ENCODE data around the gene FBXO11. TPM values are rescaled to one million over a fixed set of nuclear protein-coding genes. Genes with fewer than 3 reads are reported as not detected.

The FBXO11 gene
- 39.9 TPM for total RNA-seq
- polyA plus RNA-seq (ENCODE audit: insufficient read depth in 1 of 8, insufficient read length in 8 of 8, low replicate concordance in 1 of 8): 10 to 100 TPM; 37.1 to 56.2 (median 43.7) TPM
- long read RNA-seq, donor 1, full-length matches to known transcripts: 1 of 14 reads
- long read RNA-seq, donor 1, partial matches to known transcripts: 7 of 14 reads
- long read RNA-seq, donor 1, other reads (novel, unspliced or antisense): 6 of 14 reads
- long read RNA-seq, donor 2: 0 reads
- long read RNA-seq, donor 3, full-length matches to known transcripts: 3 of 78 reads
- long read RNA-seq, donor 3, partial matches to known transcripts: 75 of 78 reads
- long read RNA-seq, donor 3, other reads (novel, unspliced or antisense): 0 of 78 reads
- long read RNA-seq, donor 4, full-length matches to known transcripts: 2 of 2 reads
- long read RNA-seq, donor 4, partial matches to known transcripts: 0 of 2 reads
- long read RNA-seq, donor 4, other reads (novel, unspliced or antisense): 0 of 2 reads
- long read RNA-seq, donor 5, full-length matches to known transcripts: 7 of 7 reads
- long read RNA-seq, donor 5, partial matches to known transcripts: 0 of 7 reads
- long read RNA-seq, donor 5, other reads (novel, unspliced or antisense): 0 of 7 reads
- long read RNA-seq, donor 6, full-length matches to known transcripts: 4 of 4 reads
- long read RNA-seq, donor 6, partial matches to known transcripts: 0 of 4 reads
- long read RNA-seq, donor 6, other reads (novel, unspliced or antisense): 0 of 4 reads
- long read RNA-seq, donor 7, full-length matches to known transcripts: 4 of 4 reads
- long read RNA-seq, donor 7, partial matches to known transcripts: 0 of 4 reads
- long read RNA-seq, donor 7, other reads (novel, unspliced or antisense): 0 of 4 reads
- long read RNA-seq, donor 8, full-length matches to known transcripts: 1 of 1 reads
- long read RNA-seq, donor 8, partial matches to known transcripts: 0 of 1 reads
- long read RNA-seq, donor 8, other reads (novel, unspliced or antisense): 0 of 1 reads
- long read RNA-seq, donor 9: 0 reads
- long read RNA-seq, donor 10, full-length matches to known transcripts: 2 of 127 reads
- long read RNA-seq, donor 10, partial matches to known transcripts: 113 of 127 reads
- long read RNA-seq, donor 10, other reads (novel, unspliced or antisense): 12 of 127 reads
- long read RNA-seq, donor 11, full-length matches to known transcripts: 3 of 3 reads
- long read RNA-seq, donor 11, partial matches to known transcripts: 0 of 3 reads
- long read RNA-seq, donor 11, other reads (novel, unspliced or antisense): 0 of 3 reads

DNA sequence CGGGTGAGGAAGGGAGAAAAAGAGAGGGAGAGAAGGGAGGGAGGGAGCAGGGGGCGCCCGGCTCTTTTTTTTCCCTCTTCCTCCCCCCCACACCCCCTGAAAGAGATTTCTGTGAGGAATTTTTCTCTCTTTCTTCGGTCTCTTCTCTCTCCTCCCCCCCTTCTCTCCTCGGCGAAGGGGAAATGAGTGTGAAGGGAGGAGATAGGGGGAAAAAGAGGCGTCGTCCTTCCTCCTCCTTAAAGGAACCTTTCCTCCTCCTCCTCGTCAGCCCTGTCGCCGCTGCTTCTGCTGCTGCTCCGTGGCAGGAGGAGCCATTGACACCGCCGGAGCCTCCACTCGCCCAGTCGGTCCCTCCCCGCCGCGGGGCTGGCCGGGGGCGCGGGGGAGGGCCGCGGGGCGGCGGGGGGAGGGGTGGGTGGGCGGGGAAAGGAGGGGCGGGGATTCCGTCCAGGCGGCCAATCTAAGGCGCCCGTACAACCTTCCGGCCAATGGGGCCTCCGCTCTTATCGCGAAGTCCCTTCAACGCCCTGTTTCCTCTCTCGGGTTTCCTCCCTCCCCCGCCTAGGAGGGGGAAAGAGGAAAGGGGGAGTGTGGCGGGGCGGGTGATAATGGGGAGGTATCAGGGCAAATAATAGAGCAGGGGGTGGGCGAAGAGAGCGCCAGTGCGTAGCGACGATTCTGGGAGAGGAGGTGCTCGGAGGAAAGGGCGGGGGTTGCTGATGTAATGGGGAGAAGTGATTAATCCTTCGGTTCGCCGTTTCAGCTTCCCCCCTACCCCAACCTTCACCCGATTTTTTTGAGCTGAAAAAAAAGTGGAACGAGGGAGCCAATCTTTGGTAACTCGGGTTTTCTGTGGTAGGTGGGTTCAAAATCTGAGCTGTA lies at the start of gene FBXO11:
FBXO11 (minus strand) TSS at position 342 of the 882 bp plus-strand sequence. CDS start 778 bp downstream, outside the sequence.
- peak; percentile 100 for DNase-seq
- Histone ChIP-seq H3K27ac (ENCODE audit: low read length) (peak within 1 kb of the TSS; percentile 100), H3K4me3 (ENCODE audit: low read length) (peak within 1 kb of the TSS; percentile 78), H3K27me3 (ENCODE audit: control insufficient read depth, insufficient read depth, low read length) (no peaks in the 10 kb centered on the region), H3K4me1 (ENCODE audit: control insufficient read depth, insufficient read depth, low read length) (peaks cover 3% of the 10 kb centered on the region), H3K36me3 (ENCODE audit: control insufficient read depth, insufficient read depth, low read length) (no peaks in the 10 kb centered on the region), H3K9me3 (replicated peaks; ENCODE audit: control insufficient read depth, low read depth, low read length) (no peaks in the 10 kb centered on the region)
- WGBS (ENCODE audit: insufficient coverage): 0% methylated on average over 2 of the region's 54 CpGs

DNA sequence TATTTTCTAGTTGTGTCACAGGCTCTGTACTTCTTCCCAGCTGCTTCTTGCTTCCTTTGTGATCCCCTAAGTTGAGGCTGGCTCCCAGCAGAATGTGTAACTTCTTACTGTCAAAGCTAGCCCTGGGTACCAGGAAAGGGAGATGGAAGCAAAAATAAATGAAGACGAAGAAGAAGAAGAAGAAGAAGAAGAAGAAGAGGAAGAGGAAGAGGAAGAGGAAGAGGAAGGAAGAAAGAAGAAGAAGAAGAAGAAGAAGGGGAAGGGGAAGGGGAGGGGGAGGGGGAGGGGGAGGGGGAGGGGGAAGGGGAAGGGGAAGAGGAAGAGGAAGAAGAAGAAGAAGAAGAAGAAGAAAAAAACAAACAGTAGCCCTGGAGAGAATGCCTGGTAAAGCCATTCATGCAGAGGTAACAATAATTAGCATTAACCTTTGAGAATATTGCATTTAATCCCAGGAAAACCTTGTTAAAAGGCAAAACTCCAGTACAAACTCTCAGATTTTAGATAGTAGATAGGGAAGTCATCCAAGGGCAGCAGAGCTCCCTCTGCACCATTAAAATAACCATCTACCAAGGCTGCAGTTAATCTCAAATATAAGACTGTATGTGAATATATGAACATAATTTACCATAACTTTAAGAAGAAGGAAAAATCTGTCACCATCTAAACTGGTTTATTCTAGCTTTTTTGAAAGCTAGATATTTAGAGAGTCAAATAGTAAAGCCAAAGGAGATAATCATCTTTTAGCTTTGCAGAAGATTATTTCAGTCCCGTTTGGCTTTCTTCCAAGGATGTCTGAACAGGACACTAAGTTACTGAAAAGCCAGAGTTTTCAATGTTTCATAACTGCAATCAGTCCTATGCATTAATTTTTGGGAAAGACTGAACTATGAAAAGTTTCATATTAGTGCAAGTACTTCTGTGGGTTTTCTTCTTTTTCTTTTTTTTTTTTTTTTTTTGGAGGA lies 44.3 kb upstream of the FBXO11 start:
- no peak overlapping the region for H3K4me3 ChIP-seq (ENCODE audit: low read length)
- no peak overlapping the region for H3K27ac ChIP-seq (ENCODE audit: low read length)
- H3K27me3 ChIP-seq (ENCODE audit: control insufficient read depth, insufficient read depth, low read length): no peaks in the 10 kb centered on the region
- H3K9me3 ChIP-seq (replicated peaks; ENCODE audit: control insufficient read depth, low read depth, low read length): no peaks in the 10 kb centered on the region
- DNase-seq: peak; percentile 87
- no peaks in the 10 kb centered on the region for H3K4me1 ChIP-seq (ENCODE audit: control insufficient read depth, insufficient read depth, low read length)
- no peaks in the 10 kb centered on the region for H3K36me3 ChIP-seq (ENCODE audit: control insufficient read depth, insufficient read depth, low read length)
- no CpG with 5 or more reads among the region's 2 CpGs for WGBS (ENCODE audit: insufficient coverage)

DNA sequence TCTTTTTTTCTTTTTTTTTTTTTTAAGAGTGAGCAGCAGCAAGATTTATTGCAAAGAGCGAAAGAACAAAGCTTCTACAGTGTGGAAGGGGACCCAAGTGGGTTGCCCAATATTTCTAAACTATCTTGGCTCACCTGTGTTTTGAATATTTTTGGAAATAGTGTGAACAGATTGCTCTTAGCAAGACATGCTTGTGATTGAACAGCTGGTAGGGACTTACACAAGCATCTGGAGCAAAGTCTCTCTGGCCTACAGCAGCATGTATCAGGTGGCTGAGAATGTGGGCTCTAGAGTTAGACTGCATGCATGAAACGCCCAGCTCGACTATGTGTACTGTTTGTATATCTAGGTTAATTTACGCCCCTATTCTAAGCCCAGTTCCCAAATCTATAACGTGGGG lies 40.3 kb upstream of the FBXO11 start:
- WGBS (ENCODE audit: insufficient coverage): no CpG with 5 or more reads among the region's 5 CpGs
- Histone ChIP-seq H3K27me3 (ENCODE audit: control insufficient read depth, insufficient read depth, low read length) (no peaks in the 10 kb centered on the region), H3K4me1 (ENCODE audit: control insufficient read depth, insufficient read depth, low read length) (no peaks in the 10 kb centered on the region), H3K9me3 (replicated peaks; ENCODE audit: control insufficient read depth, low read depth, low read length) (no peaks in the 10 kb centered on the region), H3K36me3 (ENCODE audit: control insufficient read depth, insufficient read depth, low read length) (no peaks in the 10 kb centered on the region), H3K4me3 (ENCODE audit: low read length) (no peak overlapping the region), H3K27ac (ENCODE audit: low read length) (no peak overlapping the region)
- peak; percentile 70 for DNase-seq

DNA sequence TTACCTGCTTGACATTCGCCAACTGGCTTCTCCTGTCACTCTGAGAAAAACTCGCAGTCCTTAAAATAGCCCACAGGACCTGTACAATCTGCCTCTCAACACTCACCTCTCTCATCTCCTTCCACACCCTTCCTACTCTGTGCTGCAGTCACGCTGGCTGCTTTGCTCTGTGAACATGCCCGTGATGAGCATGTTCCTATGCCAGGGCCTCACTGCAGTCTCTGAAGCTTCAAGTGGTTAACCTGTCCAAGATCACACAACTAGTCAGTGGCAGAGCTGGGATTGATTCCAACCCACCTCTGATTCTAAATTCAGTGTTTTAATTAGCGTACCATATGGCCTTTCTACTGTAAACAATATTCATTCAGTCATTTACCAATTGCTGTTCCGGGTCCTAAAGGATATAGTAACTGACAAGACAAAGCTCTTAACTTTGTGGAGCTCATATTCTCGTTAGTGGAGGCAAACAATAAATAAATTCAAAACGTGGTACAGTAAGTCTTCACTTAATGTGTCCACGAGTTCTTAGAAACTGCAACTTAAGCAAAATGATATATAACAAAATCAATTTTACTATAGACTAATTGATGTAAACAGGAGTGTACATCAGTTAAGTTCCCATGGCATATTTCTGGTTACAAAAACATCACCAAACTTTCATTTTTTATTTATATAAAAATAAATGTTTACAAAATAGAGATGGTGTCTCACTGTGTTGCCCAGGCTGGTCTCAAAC lies 38.9 kb upstream of the FBXO11 start:
- WGBS (ENCODE audit: insufficient coverage): 79% methylated on average over 4 of the region's 9 CpGs
- Histone ChIP-seq H3K4me3 (ENCODE audit: low read length) (no peak overlapping the region), H3K4me1 (ENCODE audit: control insufficient read depth, insufficient read depth, low read length) (no peaks in the 10 kb centered on the region), H3K27ac (ENCODE audit: low read length) (no peak overlapping the region), H3K27me3 (ENCODE audit: control insufficient read depth, insufficient read depth, low read length) (no peaks in the 10 kb centered on the region), H3K9me3 (replicated peaks; ENCODE audit: control insufficient read depth, low read depth, low read length) (no peaks in the 10 kb centered on the region), H3K36me3 (ENCODE audit: control insufficient read depth, insufficient read depth, low read length) (no peaks in the 10 kb centered on the region)
- no peak for DNase-seq

DNA sequence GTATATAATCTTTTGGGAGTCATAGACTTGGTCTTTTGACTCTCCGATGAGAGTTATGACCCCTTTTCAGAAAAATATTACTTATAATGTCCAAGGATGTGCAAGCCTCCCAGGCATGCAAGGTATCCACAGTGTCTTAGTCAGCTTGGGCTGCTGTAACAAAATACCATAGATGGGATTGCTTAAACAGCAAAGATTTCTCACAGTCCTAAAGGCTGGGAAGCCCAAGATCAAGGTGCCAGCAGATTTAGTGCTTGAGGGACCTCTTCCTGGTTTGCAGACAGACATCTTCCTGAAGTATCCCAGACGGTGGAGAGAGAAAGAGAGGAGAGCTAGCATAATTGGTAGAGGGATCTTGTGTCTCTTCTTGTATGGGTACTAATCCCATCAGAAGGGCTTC lies 35.6 kb upstream of the FBXO11 start:
- Histone ChIP-seq H3K9me3 (replicated peaks; ENCODE audit: control insufficient read depth, low read depth, low read length) (no peaks in the 10 kb centered on the region), H3K4me1 (ENCODE audit: control insufficient read depth, insufficient read depth, low read length) (no peaks in the 10 kb centered on the region), H3K27me3 (ENCODE audit: control insufficient read depth, insufficient read depth, low read length) (no peaks in the 10 kb centered on the region), H3K4me3 (ENCODE audit: low read length) (no peak overlapping the region), H3K36me3 (ENCODE audit: control insufficient read depth, insufficient read depth, low read length) (no peaks in the 10 kb centered on the region), H3K27ac (ENCODE audit: low read length) (no peak overlapping the region)
- no CpG with 5 or more reads among the region's 2 CpGs for whole genome bisulfite sequencing (ENCODE audit: insufficient coverage)
- no peak for DNase-seq

DNA sequence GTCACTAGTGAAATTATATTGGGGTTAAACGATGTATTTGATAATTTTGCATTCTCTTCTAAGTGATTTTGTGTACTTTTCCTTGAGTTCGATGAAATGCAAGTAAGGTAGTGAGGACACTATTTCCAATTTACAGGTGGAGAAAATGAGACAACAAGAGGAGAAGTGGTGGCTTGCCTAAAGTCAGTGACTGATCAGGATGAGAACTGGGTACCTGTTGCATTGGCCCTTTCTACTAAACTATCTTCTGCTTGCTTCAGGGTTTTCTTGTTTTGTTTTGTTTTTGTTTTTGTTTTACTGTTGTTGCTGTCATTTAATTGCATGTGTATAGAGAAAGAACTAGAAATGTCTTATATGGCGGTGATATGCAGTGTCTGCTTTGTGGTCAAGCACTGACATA lies 31.4 kb upstream of the FBXO11 start:
- 100% methylated on average over 1 of the region's 3 CpGs for WGBS (ENCODE audit: insufficient coverage)
- H3K4me3 ChIP-seq (ENCODE audit: low read length): no peak overlapping the region
- H3K4me1 ChIP-seq (ENCODE audit: control insufficient read depth, insufficient read depth, low read length): no peaks in the 10 kb centered on the region
- H3K36me3 ChIP-seq (ENCODE audit: control insufficient read depth, insufficient read depth, low read length): no peaks in the 10 kb centered on the region
- no peaks in the 10 kb centered on the region for H3K9me3 ChIP-seq (replicated peaks; ENCODE audit: control insufficient read depth, low read depth, low read length)
- H3K27ac ChIP-seq (ENCODE audit: low read length): no peak overlapping the region
- DNase-seq: no peak
- no peaks in the 10 kb centered on the region for H3K27me3 ChIP-seq (ENCODE audit: control insufficient read depth, insufficient read depth, low read length)

DNA sequence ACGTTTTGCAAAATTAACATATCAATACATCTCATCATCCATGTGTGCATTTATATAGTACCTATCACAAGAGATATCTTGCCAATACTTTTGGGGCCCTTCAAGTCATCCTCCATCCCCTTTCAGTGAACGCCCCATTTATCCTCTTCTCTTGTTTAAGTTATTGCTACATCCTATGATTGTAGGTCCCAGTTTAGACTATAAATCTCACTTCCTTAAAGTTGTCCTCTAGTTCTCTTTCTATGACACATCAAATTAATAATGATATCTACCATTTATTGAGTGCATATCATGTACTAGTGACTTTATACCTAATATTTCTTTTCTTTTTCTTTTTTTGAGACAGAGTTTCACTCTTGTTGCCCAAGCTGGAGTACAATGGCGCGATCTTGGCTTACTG lies 28.8 kb upstream of the FBXO11 start:
- DNase-seq: no peak
- Histone ChIP-seq H3K9me3 (replicated peaks; ENCODE audit: control insufficient read depth, low read depth, low read length) (no peaks in the 10 kb centered on the region), H3K4me1 (ENCODE audit: control insufficient read depth, insufficient read depth, low read length) (no peaks in the 10 kb centered on the region), H3K27me3 (ENCODE audit: control insufficient read depth, insufficient read depth, low read length) (no peaks in the 10 kb centered on the region), H3K36me3 (ENCODE audit: control insufficient read depth, insufficient read depth, low read length) (no peaks in the 10 kb centered on the region), H3K27ac (ENCODE audit: low read length) (no peak overlapping the region), H3K4me3 (ENCODE audit: low read length) (no peak overlapping the region)
- WGBS (ENCODE audit: insufficient coverage): no CpG with 5 or more reads among the region's 4 CpGs

DNA sequence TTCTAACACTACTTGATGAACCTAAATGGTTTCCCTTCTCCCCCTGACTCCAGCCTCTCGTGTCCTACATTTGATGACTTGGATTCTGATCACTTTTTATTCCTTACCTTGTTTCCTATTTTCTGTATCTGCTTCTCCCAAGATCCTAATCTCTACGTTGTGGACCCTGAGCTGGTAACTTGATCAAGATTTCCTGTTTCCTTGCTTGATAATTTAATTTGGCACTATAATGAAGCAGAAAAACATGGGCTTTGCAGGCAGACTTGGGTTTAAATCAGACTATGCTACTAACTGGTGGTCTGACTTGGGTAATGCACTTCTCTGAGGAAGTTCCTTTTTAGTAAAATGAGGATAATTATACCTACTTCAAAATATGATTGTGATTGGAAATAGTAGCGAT lies 11.7 kb upstream of the FBXO11 start:
- H3K9me3 ChIP-seq (replicated peaks; ENCODE audit: control insufficient read depth, low read depth, low read length): no peaks in the 10 kb centered on the region
- H3K4me1 ChIP-seq (ENCODE audit: control insufficient read depth, insufficient read depth, low read length): no peaks in the 10 kb centered on the region
- no peak overlapping the region for H3K4me3 ChIP-seq (ENCODE audit: low read length)
- H3K27me3 ChIP-seq (ENCODE audit: control insufficient read depth, insufficient read depth, low read length): no peaks in the 10 kb centered on the region
- 54% methylated on average over 1 of the region's 3 CpGs for WGBS (ENCODE audit: insufficient coverage)
- no peak overlapping the region for H3K27ac ChIP-seq (ENCODE audit: low read length)
- DNase-seq: no peak
- H3K36me3 ChIP-seq (ENCODE audit: control insufficient read depth, insufficient read depth, low read length): no peaks in the 10 kb centered on the region

All from muscle of leg (tissue), 16 donors.